ENCODE measurements around the gene MB21D2. TPM values are rescaled to one million over a fixed set of nuclear protein-coding genes. Genes with fewer than 3 reads are reported as not detected.

MB21D2 gene
- polyA plus RNA-seq, 1 donor (not counting 4 experiments of a cell fraction or from before 2014, with no cell fraction given): 9.0 TPM

- H4K20me1 ChIP-seq (ENCODE audit: control insufficient read depth, extremely low read depth, insufficient read depth, low read length): no peaks in the 10 kb centered on the region
- peak overlapping the region; percentile 68 for H3K27ac ChIP-seq (ENCODE audit: control insufficient read depth, insufficient read depth, low read length)
- no peak overlapping the region for H2AFZ ChIP-seq (ENCODE audit: control insufficient read depth, low read length)
- H3K9me3 ChIP-seq (ENCODE audit: control insufficient read depth, low read depth, low read length): no peaks in the 10 kb centered on the region
- dilution Hi-C loops (cut with MboI; ENCODE audit: extremely low pct_ligation_motif_present, low sequenced_read_pairs): no loop called here
- DNase-seq (ENCODE audit: low read depth, low spot score): no peak
- H3K4me2 ChIP-seq (ENCODE audit: control insufficient read depth, extremely low read depth, insufficient read depth, low read depth, low read length): peak overlapping the region; percentile 9
- no peaks in the 10 kb centered on the region for H3K36me3 ChIP-seq (ENCODE audit: control insufficient read depth in 2 of 2, extremely low read depth in 1 of 2, insufficient read depth in 2 of 2, low read length in 2 of 2)
- no peak overlapping the region for H3K4me3 ChIP-seq (ENCODE audit: control insufficient read depth in 2 of 3, extremely low read depth in 1 of 3, insufficient read depth in 2 of 3, low read depth in 1 of 3, low read length in 3 of 3)
- FAIRE-seq: no peak
- TF ChIP-seq EZH2 (IDR thresholded peaks at IDR 0.05; ENCODE audit: low read length) (no peak), CTCF (optimal IDR thresholded peaks at IDR 0.05 in 1 of 3, IDR thresholded peaks at IDR 0.05 in 1 of 3, conservative IDR thresholded peaks at IDR 0.05 in 1 of 3; ENCODE audit: extremely low read depth in 1 of 3, insufficient read depth in 2 of 3, low read length in 3 of 3) (no peak)
- no peaks in the 10 kb centered on the region for H3K9me1 ChIP-seq (ENCODE audit: control insufficient read depth, extremely low read depth, insufficient read depth, low read length)
- H3K27me3 ChIP-seq (ENCODE audit: control insufficient read depth, extremely low read depth, insufficient read depth, low read length): no peaks in the 10 kb centered on the region
- no peak overlapping the region for H3K9ac ChIP-seq (ENCODE audit: control insufficient read depth, extremely low read depth, insufficient read depth, low read length)
- H3K79me2 ChIP-seq (ENCODE audit: control insufficient read depth, insufficient read depth, low read length): peaks cover 20% of the 10 kb centered on the region
- peaks cover 30% of the 10 kb centered on the region for H3K4me1 ChIP-seq (ENCODE audit: control insufficient read depth, extremely low read depth, insufficient read depth, low read length)
Observed at GRCh38 chr3:192830291-192831110, 87.2 kb downstream of the MB21D2 start.

- H2AFZ ChIP-seq (ENCODE audit: control insufficient read depth, low read length): no peak overlapping the region
- H3K4me2 ChIP-seq (ENCODE audit: control insufficient read depth, extremely low read depth, insufficient read depth, low read depth, low read length): no peak overlapping the region
- H3K27me3 ChIP-seq (ENCODE audit: control insufficient read depth, extremely low read depth, insufficient read depth, low read length): no peaks in the 10 kb centered on the region
- dilution Hi-C loops (cut with MboI; ENCODE audit: extremely low pct_ligation_motif_present, low sequenced_read_pairs): no loop called here
- H3K9me3 ChIP-seq (ENCODE audit: control insufficient read depth, low read depth, low read length): no peaks in the 10 kb centered on the region
- no peak overlapping the region for H3K27ac ChIP-seq (ENCODE audit: control insufficient read depth, insufficient read depth, low read length)
- peaks cover 26% of the 10 kb centered on the region for H3K4me1 ChIP-seq (ENCODE audit: control insufficient read depth, extremely low read depth, insufficient read depth, low read length)
- no peaks in the 10 kb centered on the region for H4K20me1 ChIP-seq (ENCODE audit: control insufficient read depth, extremely low read depth, insufficient read depth, low read length)
- no peaks in the 10 kb centered on the region for H3K9me1 ChIP-seq (ENCODE audit: control insufficient read depth, extremely low read depth, insufficient read depth, low read length)
- DNase-seq (ENCODE audit: low read depth, low spot score) (no peak), FAIRE-seq (no peak)
- TF ChIP-seq CTCF (optimal IDR thresholded peaks at IDR 0.05 in 1 of 3, IDR thresholded peaks at IDR 0.05 in 1 of 3, conservative IDR thresholded peaks at IDR 0.05 in 1 of 3; ENCODE audit: extremely low read depth in 1 of 3, insufficient read depth in 2 of 3, low read length in 3 of 3): no peak
- no peak for TF ChIP-seq EZH2 (IDR thresholded peaks at IDR 0.05; ENCODE audit: low read length)
- no peak overlapping the region for H3K9ac ChIP-seq (ENCODE audit: control insufficient read depth, extremely low read depth, insufficient read depth, low read length)
- H3K36me3 ChIP-seq (ENCODE audit: control insufficient read depth in 2 of 2, extremely low read depth in 1 of 2, insufficient read depth in 2 of 2, low read length in 2 of 2): no peaks in the 10 kb centered on the region
- no peak overlapping the region for H3K4me3 ChIP-seq (ENCODE audit: control insufficient read depth in 2 of 3, extremely low read depth in 1 of 3, insufficient read depth in 2 of 3, low read depth in 1 of 3, low read length in 3 of 3)
- peaks cover 13% of the 10 kb centered on the region for H3K79me2 ChIP-seq (ENCODE audit: control insufficient read depth, insufficient read depth, low read length)
Observed at GRCh38 chr3:192827863-192828594, 89.6 kb downstream of the MB21D2 start.
